ENCODE measurements around the gene SLC16A10. TPM values are rescaled to one million over a fixed set of nuclear protein-coding genes. Genes with fewer than 3 reads are reported as not detected.

SLC16A10 gene
- polyA plus RNA-seq, 3 donors, result 0.05 to 0.15 TPM; not detected in 1

DNA sequence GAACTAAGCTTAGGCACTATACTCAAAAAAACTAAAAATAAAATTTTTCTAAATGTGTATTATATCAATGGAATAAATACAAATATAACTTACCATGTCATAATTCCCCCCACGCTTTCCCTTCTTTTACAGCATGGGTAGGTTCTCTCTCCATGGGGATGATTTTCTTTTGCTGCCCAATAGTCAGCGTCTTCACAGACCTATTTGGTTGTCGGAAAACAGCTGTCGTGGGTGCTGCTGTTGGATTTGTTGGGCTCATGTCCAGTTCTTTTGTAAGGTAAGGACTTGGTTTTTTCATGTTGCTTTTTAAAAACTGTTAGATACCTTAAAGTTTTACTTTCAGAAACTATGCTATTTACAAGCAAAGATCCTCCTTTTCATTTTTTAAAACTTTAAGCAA lies 85.3 kb downstream of the SLC16A10 start:
- Histone ChIP-seq H3K27ac (ENCODE audit: low read depth in 1 of 2, low read length in 2 of 2) (no peak overlapping the region), H2AFZ (ENCODE audit: insufficient read depth, low read depth, low read length, poor library complexity, severe bottlenecking) (no peak overlapping the region), H3K4me3 (replicated peaks in 1 of 3; ENCODE audit: low read depth in 2 of 3, low read length in 3 of 3) (no peak overlapping the region), H3K79me2 (ENCODE audit: insufficient read depth, low read length) (no peaks in the 10 kb centered on the region), H4K20me1 (ENCODE audit: insufficient read depth, low read length) (no peaks in the 10 kb centered on the region), H3K27me3 (ENCODE audit: control insufficient read depth in 2 of 2, insufficient read depth in 2 of 2, low read length in 2 of 2) (no peaks in the 10 kb centered on the region), H3K36me3 (replicated peaks in 1 of 2; ENCODE audit: control insufficient read depth in 1 of 2, insufficient read depth in 2 of 2, low read length in 2 of 2) (no peaks in the 10 kb centered on the region), H3K4me2 (replicated peaks; ENCODE audit: extremely low read depth, low read length, poor library complexity, severe bottlenecking) (no peak overlapping the region), H3K4me1 (ENCODE audit: control insufficient read depth in 1 of 2, insufficient read depth in 2 of 2, low read length in 2 of 2) (no peaks in the 10 kb centered on the region), H3K9ac (ENCODE audit: insufficient read depth, low read length, poor library complexity, severe bottlenecking) (no peak overlapping the region), H3K9me3 (replicated peaks in 1 of 2; ENCODE audit: control insufficient read depth in 1 of 2, insufficient read depth in 1 of 2, low read length in 2 of 2) (no peaks in the 10 kb centered on the region)
- Mint-ChIP-seq H3K36me3 (no peaks in the 10 kb centered on the region), H3K4me3 (no peak overlapping the region), H3K27me3 (ENCODE audit: low read depth in 3 of 3) (peaks cover 0 to 3% (median 0%) of the 10 kb centered on the region in 3 donors), H3K4me1 (no peaks in the 10 kb centered on the region), H3K9me3 (peaks cover 0 to 1% (median 0%) of the 10 kb centered on the region in 7 donors), H3K27ac (no peak overlapping the region)
- WGBS (ENCODE audit: insufficient coverage), result no CpG with 5 or more reads among the region's 4 CpGs
- DNase-seq, result no peak
- no peak for TF ChIP-seq CTCF (IDR thresholded peaks at IDR 0.05)
- intact Hi-C loops (cut with micrococcal nuclease), result no loop called here

DNA sequence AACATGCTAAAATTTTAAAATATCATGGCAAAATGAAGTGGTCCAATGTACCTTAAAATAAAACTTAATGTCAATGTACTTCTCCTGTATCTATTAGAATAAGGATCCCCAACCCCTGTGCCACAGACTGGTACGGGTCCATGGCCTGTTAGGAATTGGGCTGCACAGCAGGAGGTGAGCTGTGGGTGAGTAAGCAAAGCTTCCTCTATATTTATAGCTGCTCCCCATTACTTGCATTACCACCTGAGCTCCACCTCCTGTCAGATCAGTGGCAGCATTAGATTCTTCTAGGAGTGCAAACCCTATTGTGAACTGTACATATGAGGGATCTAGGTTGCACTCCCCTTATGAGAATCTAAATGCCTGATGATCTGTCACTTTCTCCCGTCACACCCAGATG lies 86.0 kb downstream of the SLC16A10 start:
- Histone ChIP-seq H3K4me2 (replicated peaks; ENCODE audit: extremely low read depth, low read length, poor library complexity, severe bottlenecking) (no peak overlapping the region), H3K9me3 (replicated peaks in 1 of 2; ENCODE audit: control insufficient read depth in 1 of 2, insufficient read depth in 1 of 2, low read length in 2 of 2) (no peaks in the 10 kb centered on the region), H3K4me3 (replicated peaks in 1 of 3; ENCODE audit: low read depth in 2 of 3, low read length in 3 of 3) (no peak overlapping the region), H3K9ac (ENCODE audit: insufficient read depth, low read length, poor library complexity, severe bottlenecking) (no peak overlapping the region), H4K20me1 (ENCODE audit: insufficient read depth, low read length) (no peaks in the 10 kb centered on the region), H3K4me1 (ENCODE audit: control insufficient read depth in 1 of 2, insufficient read depth in 2 of 2, low read length in 2 of 2) (no peaks in the 10 kb centered on the region), H3K79me2 (ENCODE audit: insufficient read depth, low read length) (no peaks in the 10 kb centered on the region), H2AFZ (ENCODE audit: insufficient read depth, low read depth, low read length, poor library complexity, severe bottlenecking) (no peak overlapping the region), H3K27me3 (ENCODE audit: control insufficient read depth in 2 of 2, insufficient read depth in 2 of 2, low read length in 2 of 2) (no peaks in the 10 kb centered on the region), H3K36me3 (replicated peaks in 1 of 2; ENCODE audit: control insufficient read depth in 1 of 2, insufficient read depth in 2 of 2, low read length in 2 of 2) (no peaks in the 10 kb centered on the region), H3K27ac (ENCODE audit: low read depth in 1 of 2, low read length in 2 of 2) (no peak overlapping the region)
- intact Hi-C loops (cut with micrococcal nuclease), result no loop called here
- TF ChIP-seq CTCF (IDR thresholded peaks at IDR 0.05), result peak; percentile 10
- H3K36me3 Mint-ChIP-seq, result no peaks in the 10 kb centered on the region
- H3K4me3 Mint-ChIP-seq, result no peak overlapping the region
- no peak for DNase-seq
- no peak overlapping the region for H3K27ac Mint-ChIP-seq
- peaks cover 0 to 1% (median 0%) of the 10 kb centered on the region in 7 donors for H3K9me3 Mint-ChIP-seq
- WGBS (ENCODE audit: insufficient coverage), result no CpG with 5 or more reads among the region's 2 CpGs
- no peaks in the 10 kb centered on the region for H3K4me1 Mint-ChIP-seq
- H3K27me3 Mint-ChIP-seq (ENCODE audit: low read depth in 3 of 3), result peaks cover 0 to 3% (median 0%) of the 10 kb centered on the region in 3 donors

Measured in CD14-positive monocyte (primary cell).